HL-60/S4 (cell line): ENCODE data around the gene CCND1.

Source experiments
- in situ Hi-C: fragments of 300-500 bp; cut with MboI; formaldehyde crosslinking; loops from 2 replicates; pipeline ENCODE4 v1.14.3; 2022; ENCODE audit warnings: low sequenced_read_pairs

The CCND1 gene

GRCh38 chr11:69702769-69703452 is 62.0 kb downstream of the CCND1 start:
- in situ Hi-C loops, result loop anchor here (25.0 kb wide), 1 partner anchor 759 kb away; no protein-coding TSS in a partner anchor

GRCh38 chr11:69703453-69703767 is 62.5 kb downstream of the CCND1 start:
- in situ Hi-C loops, result loop anchor here (25.0 kb wide), 1 partner anchor 759 kb away; no protein-coding TSS in a partner anchor
